SK-N-SH (cell line): Measurements from ENCODE around the gene SPEF2.

Experiments used
- CHD2 ChIP-seq: fragments of 150-350 bp; IDR thresholded peaks from 2 replicates; pipeline ENCODE4 v1.6.1; 2018; ENCODE audit warnings: low read length; ENCODE audit not compliant: partially characterized antibody
- EP300 ChIP-seq, 2 experiments: IDR thresholded peaks; 2 replicates each; pipeline versions ENCODE4 v1.4.0 to v1.6.1; 2012; ENCODE audit warnings: borderline replicate concordance in 1 of 2, low read depth in 1 of 2, low read length in 1 of 2
- EZH2phosphoT487 ChIP-seq: fragments of 200-600 bp; sonication (generic); IDR thresholded peaks from 2 replicates; pipeline ENCODE4 v1.6.1; 2017; ENCODE audit warnings: low read depth, mixed run types, mild to moderate bottlenecking, antibody characterized with exemption, moderate library complexity, borderline replicate concordance
- MXI1 ChIP-seq: IDR thresholded peaks from 2 replicates; pipeline ENCODE4 v1.6.1; 2012; ENCODE audit warnings: mild to moderate bottlenecking, low read depth, low read length, improper control_type of control experiment
- POLR2AphosphoS5 ChIP-seq: IDR thresholded peaks from 2 replicates; pipeline ENCODE4 v1.6.1; 2012; ENCODE audit warnings: low read depth, low read length
- RXRA ChIP-seq: IDR thresholded peaks from 2 replicates; pipeline ENCODE4 v1.4.0; 2012; ENCODE audit warnings: low read depth, mild to moderate bottlenecking, borderline replicate concordance
- TF ChIP-seq, protein P1 (sequence below): fragments of 200-600 bp; sonication (generic); IDR thresholded peaks from 2 replicates; pipeline ENCODE4 v1.6.1; 2017; ENCODE audit warnings: antibody characterized with exemption, mild to moderate bottlenecking, moderate library complexity
- TF ChIP-seq, protein P2 (sequence below): IDR thresholded peaks from 2 replicates; pipeline ENCODE4 v1.4.0; 2012; ENCODE audit warnings: low read depth
- TF ChIP-seq, protein P3 (sequence below): fragments of 150-350 bp; IDR thresholded peaks from 2 replicates; pipeline ENCODE4 v1.6.1; 2017; ENCODE audit warnings: antibody characterized with exemption, low read length, low read depth, borderline replicate concordance
- TF ChIP-seq, protein P4 (sequence below): IDR thresholded peaks from 2 replicates; pipeline ENCODE4 v1.4.0; 2012; ENCODE audit warnings: low read depth, borderline replicate concordance

DNA sequence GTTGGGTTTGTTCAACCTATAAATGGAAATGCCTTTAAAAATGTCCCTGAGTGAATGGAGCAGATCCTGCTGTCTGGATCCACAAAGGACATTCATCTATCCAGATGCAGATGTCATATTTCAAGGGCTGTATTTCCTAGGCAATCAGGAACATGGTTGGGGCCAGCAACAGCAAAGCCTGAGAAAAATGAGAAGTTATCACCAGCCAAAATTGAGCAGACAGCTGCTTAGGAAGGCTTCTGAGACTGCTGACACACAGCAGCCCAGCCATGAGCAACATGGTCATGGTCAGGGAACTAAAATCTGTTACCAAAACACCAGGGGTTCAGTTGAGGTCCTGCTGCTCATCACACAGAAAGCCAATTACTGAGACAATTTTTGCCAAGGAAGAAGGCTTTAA lies 229.8 kb downstream of the SPEF2 start:
- TF ChIP-seq, protein P1, sequence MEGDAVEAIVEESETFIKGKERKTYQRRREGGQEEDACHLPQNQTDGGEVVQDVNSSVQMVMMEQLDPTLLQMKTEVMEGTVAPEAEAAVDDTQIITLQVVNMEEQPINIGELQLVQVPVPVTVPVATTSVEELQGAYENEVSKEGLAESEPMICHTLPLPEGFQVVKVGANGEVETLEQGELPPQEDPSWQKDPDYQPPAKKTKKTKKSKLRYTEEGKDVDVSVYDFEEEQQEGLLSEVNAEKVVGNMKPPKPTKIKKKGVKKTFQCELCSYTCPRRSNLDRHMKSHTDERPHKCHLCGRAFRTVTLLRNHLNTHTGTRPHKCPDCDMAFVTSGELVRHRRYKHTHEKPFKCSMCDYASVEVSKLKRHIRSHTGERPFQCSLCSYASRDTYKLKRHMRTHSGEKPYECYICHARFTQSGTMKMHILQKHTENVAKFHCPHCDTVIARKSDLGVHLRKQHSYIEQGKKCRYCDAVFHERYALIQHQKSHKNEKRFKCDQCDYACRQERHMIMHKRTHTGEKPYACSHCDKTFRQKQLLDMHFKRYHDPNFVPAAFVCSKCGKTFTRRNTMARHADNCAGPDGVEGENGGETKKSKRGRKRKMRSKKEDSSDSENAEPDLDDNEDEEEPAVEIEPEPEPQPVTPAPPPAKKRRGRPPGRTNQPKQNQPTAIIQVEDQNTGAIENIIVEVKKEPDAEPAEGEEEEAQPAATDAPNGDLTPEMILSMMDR, result no peak
- no peak for TF ChIP-seq RXRA
- TF ChIP-seq CHD2, result no peak
- TF ChIP-seq EZH2phosphoT487, result no peak
- TF ChIP-seq, protein P2, sequence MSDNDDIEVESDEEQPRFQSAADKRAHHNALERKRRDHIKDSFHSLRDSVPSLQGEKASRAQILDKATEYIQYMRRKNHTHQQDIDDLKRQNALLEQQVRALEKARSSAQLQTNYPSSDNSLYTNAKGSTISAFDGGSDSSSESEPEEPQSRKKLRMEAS, result no peak
- TF ChIP-seq MXI1, result no peak
- TF ChIP-seq, protein P3, sequence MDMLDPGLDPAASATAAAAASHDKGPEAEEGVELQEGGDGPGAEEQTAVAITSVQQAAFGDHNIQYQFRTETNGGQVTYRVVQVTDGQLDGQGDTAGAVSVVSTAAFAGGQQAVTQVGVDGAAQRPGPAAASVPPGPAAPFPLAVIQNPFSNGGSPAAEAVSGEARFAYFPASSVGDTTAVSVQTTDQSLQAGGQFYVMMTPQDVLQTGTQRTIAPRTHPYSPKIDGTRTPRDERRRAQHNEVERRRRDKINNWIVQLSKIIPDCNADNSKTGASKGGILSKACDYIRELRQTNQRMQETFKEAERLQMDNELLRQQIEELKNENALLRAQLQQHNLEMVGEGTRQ, result no peak
- TF ChIP-seq, protein P4, sequence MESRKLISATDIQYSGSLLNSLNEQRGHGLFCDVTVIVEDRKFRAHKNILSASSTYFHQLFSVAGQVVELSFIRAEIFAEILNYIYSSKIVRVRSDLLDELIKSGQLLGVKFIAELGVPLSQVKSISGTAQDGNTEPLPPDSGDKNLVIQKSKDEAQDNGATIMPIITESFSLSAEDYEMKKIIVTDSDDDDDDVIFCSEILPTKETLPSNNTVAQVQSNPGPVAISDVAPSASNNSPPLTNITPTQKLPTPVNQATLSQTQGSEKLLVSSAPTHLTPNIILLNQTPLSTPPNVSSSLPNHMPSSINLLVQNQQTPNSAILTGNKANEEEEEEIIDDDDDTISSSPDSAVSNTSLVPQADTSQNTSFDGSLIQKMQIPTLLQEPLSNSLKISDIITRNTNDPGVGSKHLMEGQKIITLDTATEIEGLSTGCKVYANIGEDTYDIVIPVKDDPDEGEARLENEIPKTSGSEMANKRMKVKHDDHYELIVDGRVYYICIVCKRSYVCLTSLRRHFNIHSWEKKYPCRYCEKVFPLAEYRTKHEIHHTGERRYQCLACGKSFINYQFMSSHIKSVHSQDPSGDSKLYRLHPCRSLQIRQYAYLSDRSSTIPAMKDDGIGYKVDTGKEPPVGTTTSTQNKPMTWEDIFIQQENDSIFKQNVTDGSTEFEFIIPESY, result no peak
- no peak for TF ChIP-seq POLR2AphosphoS5
- no peak for TF ChIP-seq EP300 (IDR thresholded peaks at IDR 0.05; ENCODE audit: borderline replicate concordance in 1 of 2, low read depth in 1 of 2, low read length in 1 of 2)
